ENCODE results near the gene EXD2. TPM values are rescaled to one million over a fixed set of nuclear protein-coding genes. Genes with fewer than 3 reads are reported as not detected.
"Not testable (repeated sequence)": the region's sequence is repeated elsewhere in the genome, so short reads cannot be mapped to it uniquely, and the experiment has no call there.

The EXD2 gene
- total and polyA plus RNA-seq, 8 donors = 3.4 to 25.4 (median 9.4) TPM

- Histone ChIP-seq H3K4me3 (no peak overlapping the region), H3K27me3 (peaks cover 0 to 13% (median 4%) of the 10 kb centered on the region in 3 donors), H3K36me3 (no peaks in the 10 kb centered on the region), H3K27ac (no peak overlapping the region), H3K4me1 (no peaks in the 10 kb centered on the region), H3K9me3 (no peaks in the 10 kb centered on the region)
- intact Hi-C loops (cut with DNase I; ENCODE audit: low total_unique reads) = no loop called here
- no peak for TF ChIP-seq POLR2A (IDR thresholded peaks at IDR 0.05)
- no peak for TF ChIP-seq POLR2AphosphoS5 (IDR thresholded peaks at IDR 0.05)
- TF ChIP-seq EP300 (IDR thresholded peaks at IDR 0.05) = no peak
- TF ChIP-seq CTCF (IDR thresholded peaks at IDR 0.05) = no peak
- 69 to 88% (median 77%) methylated on average over 3 to 10 of the region's 10 CpGs for WGBS, 5 donors
- DNase-seq = no peak
Observed at GRCh38 chr14:69270097-69270496, 78.8 kb downstream of the EXD2 start.

- no peak overlapping the region for H3K27ac ChIP-seq
- no peak for DNase-seq
- no peaks in the 10 kb centered on the region for H3K9me3 ChIP-seq
- H3K4me3 ChIP-seq = no peak overlapping the region
- H3K36me3 ChIP-seq = no peaks in the 10 kb centered on the region
- WGBS, 5 donors = 83 to 88% (median 86%) methylated on average over 21 of the region's 21 CpGs
- TF ChIP-seq CTCF (IDR thresholded peaks at IDR 0.05) (no peak), POLR2A (IDR thresholded peaks at IDR 0.05) (no peak), POLR2AphosphoS5 (IDR thresholded peaks at IDR 0.05) (no peak), EP300 (IDR thresholded peaks at IDR 0.05) (no peak)
- intact Hi-C loops (cut with DNase I; ENCODE audit: low total_unique reads) = no loop called here
- H3K4me1 ChIP-seq = no peaks in the 10 kb centered on the region
- peaks cover 0 to 7% (median 4%) of the 10 kb centered on the region in 3 donors for H3K27me3 ChIP-seq
Observed at GRCh38 chr14:69270795-69271708, 79.8 kb downstream of the EXD2 start.

- 58 to 67% (median 62%) methylated on average over 2 of the region's 2 CpGs for WGBS, 5 donors
- H3K9me3 ChIP-seq = no peaks in the 10 kb centered on the region
- no peak for DNase-seq
- H3K27me3 ChIP-seq = no peaks in the 10 kb centered on the region
- H3K4me1 ChIP-seq = no peaks in the 10 kb centered on the region
- no peak overlapping the region for H3K27ac ChIP-seq
- no peaks in the 10 kb centered on the region for H3K36me3 ChIP-seq
- TF ChIP-seq EP300 (IDR thresholded peaks at IDR 0.05) = no peak
- TF ChIP-seq POLR2A (IDR thresholded peaks at IDR 0.05) = no peak
- no peak for TF ChIP-seq CTCF (IDR thresholded peaks at IDR 0.05)
- TF ChIP-seq POLR2AphosphoS5 (IDR thresholded peaks at IDR 0.05) = no peak
- H3K4me3 ChIP-seq = no peak overlapping the region
- intact Hi-C loops (cut with DNase I; ENCODE audit: low total_unique reads) = no loop called here
Observed at GRCh38 chr14:69274321-69274720, 83.0 kb downstream of the EXD2 start.

GRCh38 chr14:69275331-69275730 is 84.0 kb downstream of the EXD2 start:
- intact Hi-C loops (cut with DNase I; ENCODE audit: low total_unique reads) = no loop called here
- no peak overlapping the region for H3K4me3 ChIP-seq
- H3K9me3 ChIP-seq = no peaks in the 10 kb centered on the region
- H3K36me3 ChIP-seq = no peaks in the 10 kb centered on the region
- DNase-seq = no peak
- H3K4me1 ChIP-seq = no peaks in the 10 kb centered on the region
- no peaks in the 10 kb centered on the region for H3K27me3 ChIP-seq
- TF ChIP-seq CTCF (IDR thresholded peaks at IDR 0.05) (no peak), EP300 (IDR thresholded peaks at IDR 0.05) (no peak), POLR2AphosphoS5 (IDR thresholded peaks at IDR 0.05) (no peak), POLR2A (IDR thresholded peaks at IDR 0.05) (no peak)
- 96 to 100% (median 100%) methylated on average over 2 of the region's 2 CpGs for WGBS, 5 donors
- no peak overlapping the region for H3K27ac ChIP-seq

GRCh38 chr14:69277356-69277755 is 86.1 kb downstream of the EXD2 start:
- H3K27ac ChIP-seq; H3K4me1 ChIP-seq; H3K36me3 ChIP-seq; DNase-seq; H3K9me3 ChIP-seq; H3K27me3 ChIP-seq; H3K4me3 ChIP-seq; intact Hi-C loops (cut with DNase I; ENCODE audit: low total_unique reads): not testable (repeated sequence)
- 84 to 100% (median 96%) methylated on average over 2 to 3 of the region's 3 CpGs for WGBS, 5 donors

All from stomach (tissue), 9 donors.